ENCODE measurements around the gene SSBP3. TPM values are rescaled to one million over a fixed set of nuclear protein-coding genes. Genes with fewer than 3 reads are reported as not detected.

SSBP3 gene
- total RNA-seq, 4 donors from 2014 or later: 17.1 to 25.4 (median 21.5) TPM

DNA sequence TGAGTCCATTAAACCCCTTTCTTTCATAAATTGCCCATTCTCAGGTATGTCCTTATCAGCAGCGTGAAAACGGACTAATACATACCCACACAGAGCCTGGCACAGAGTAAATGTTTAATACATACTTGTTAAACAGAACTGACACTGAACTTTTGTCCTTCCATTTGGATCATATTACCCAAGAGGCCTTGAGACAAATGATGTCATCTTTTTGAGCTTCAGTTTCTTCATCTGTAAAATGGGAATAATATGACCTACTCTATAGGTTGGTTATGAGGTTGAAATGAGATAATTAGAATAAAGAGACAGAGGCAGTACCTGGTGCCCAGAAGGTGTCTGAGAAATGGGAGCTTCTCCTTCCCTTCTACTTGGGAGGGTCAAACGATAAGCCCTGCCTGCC, 220.1 kb downstream of the SSBP3 start:
- TF ChIP-seq, protein P1, sequence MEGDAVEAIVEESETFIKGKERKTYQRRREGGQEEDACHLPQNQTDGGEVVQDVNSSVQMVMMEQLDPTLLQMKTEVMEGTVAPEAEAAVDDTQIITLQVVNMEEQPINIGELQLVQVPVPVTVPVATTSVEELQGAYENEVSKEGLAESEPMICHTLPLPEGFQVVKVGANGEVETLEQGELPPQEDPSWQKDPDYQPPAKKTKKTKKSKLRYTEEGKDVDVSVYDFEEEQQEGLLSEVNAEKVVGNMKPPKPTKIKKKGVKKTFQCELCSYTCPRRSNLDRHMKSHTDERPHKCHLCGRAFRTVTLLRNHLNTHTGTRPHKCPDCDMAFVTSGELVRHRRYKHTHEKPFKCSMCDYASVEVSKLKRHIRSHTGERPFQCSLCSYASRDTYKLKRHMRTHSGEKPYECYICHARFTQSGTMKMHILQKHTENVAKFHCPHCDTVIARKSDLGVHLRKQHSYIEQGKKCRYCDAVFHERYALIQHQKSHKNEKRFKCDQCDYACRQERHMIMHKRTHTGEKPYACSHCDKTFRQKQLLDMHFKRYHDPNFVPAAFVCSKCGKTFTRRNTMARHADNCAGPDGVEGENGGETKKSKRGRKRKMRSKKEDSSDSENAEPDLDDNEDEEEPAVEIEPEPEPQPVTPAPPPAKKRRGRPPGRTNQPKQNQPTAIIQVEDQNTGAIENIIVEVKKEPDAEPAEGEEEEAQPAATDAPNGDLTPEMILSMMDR (IDR thresholded peaks at IDR 0.05): no peak
- no peak for TF ChIP-seq POLR2A (IDR thresholded peaks at IDR 0.05)
- Histone ChIP-seq H3K9me3 (no peaks in the 10 kb centered on the region), H3K27me3 (no peaks in the 10 kb centered on the region), H3K4me3 (no peak overlapping the region), H3K27ac (no peak overlapping the region), H3K4me1 (no peaks in the 10 kb centered on the region), H3K36me3 (peaks cover 0 to 56% (median 8%) of the 10 kb centered on the region in 3 donors)
- no peak for DNase-seq
- intact Hi-C loops (cut with DNase I): loop anchor here (10.0 kb wide), 1 partner anchor 299 kb away; no protein-coding TSS in a partner anchor
- WGBS, 2 donors: 93 to 100% methylated on average over 3 of the region's 3 CpGs

DNA sequence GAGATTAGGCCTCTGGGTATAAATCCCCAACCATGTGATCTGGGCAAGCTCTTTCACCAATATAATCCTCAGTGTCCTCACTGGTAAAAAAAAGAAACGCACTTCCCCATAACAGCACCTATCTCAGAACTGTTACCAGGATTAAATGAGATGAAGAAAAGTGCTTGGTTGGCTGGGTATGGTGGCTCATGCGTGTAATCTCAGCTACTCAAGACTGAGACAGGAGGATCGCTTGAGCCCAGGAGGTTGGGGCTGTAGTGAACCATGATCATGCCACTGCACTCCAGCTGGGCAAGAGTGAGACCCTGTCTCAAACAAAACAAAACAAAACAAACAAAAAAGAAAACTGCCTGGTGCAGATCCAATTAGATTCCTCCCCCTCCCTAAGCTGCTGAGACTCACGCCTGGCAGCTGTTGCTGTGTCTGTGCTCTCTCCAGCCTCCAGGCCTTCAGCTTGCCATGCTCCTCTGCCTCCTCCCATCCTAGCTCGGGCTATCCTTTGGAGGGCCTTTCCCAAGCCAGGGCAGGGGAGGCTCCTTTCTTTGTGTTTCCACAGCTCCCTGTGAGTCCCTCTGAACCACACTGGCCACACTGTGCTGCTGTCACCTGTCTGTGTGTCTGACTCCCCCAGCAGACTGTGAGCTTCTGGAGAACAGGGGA, 225.4 kb downstream of the SSBP3 start:
- Histone ChIP-seq H3K27ac (no peak overlapping the region), H3K4me1 (no peaks in the 10 kb centered on the region), H3K4me3 (no peak overlapping the region), H3K27me3 (no peaks in the 10 kb centered on the region), H3K36me3 (peaks cover 0 to 35% (median 0%) of the 10 kb centered on the region in 3 donors), H3K9me3 (no peaks in the 10 kb centered on the region)
- intact Hi-C loops (cut with DNase I): loop anchor here (10.0 kb wide), 1 partner anchor 304 kb away; no protein-coding TSS in a partner anchor
- 86 to 93% methylated on average over 5 of the region's 5 CpGs for WGBS, 2 donors
- TF ChIP-seq, protein P1 (IDR thresholded peaks at IDR 0.05): no peak
- no peak for TF ChIP-seq POLR2A (IDR thresholded peaks at IDR 0.05)
- DNase-seq: no peak

DNA sequence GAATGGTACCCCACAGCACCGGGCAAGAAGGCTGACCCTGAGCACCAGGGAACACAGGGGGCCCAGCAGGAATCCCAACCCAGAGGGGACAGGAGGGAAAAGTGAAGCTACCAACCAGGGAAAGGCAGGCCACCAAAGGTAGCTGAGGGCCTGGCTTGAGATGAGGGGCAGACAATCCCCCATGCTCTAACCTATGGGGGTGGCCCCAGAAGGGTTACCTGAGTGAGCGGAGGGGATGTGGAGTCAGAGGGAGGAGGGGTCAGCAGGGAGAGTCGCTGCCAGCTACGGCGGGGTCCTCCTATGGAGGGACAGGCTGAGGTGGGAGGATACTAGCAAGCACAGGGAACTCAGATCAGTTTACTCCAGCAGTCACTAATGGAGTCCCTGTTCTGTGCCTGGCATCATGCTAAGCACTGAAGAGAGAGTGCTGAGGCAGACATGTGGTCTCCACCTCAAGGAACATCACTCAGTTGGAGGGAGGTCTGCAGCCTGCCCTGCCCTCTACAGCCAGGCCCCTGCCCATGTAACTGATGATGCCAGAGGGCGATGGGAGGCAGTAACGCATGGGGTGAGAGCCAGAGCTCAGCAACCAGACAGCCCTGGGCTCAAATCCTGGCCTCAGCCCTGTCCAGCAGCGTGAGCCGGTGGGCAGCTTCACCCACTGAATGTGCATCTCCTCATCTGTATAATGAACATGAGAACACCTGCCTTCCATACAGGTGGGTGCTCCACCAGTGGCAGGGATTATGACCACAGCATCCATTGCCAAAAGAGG, 227.7 kb downstream of the SSBP3 start:
- H3K4me1 ChIP-seq: no peaks in the 10 kb centered on the region
- no peak for DNase-seq
- H3K9me3 ChIP-seq: no peaks in the 10 kb centered on the region
- H3K27me3 ChIP-seq: no peaks in the 10 kb centered on the region
- TF ChIP-seq, protein P1 (IDR thresholded peaks at IDR 0.05): no peak
- TF ChIP-seq POLR2A (IDR thresholded peaks at IDR 0.05): no peak
- WGBS, 2 donors: 64 to 83% methylated on average over 5 to 8 of the region's 9 CpGs
- no peak overlapping the region for H3K27ac ChIP-seq
- H3K36me3 ChIP-seq: peaks cover 0 to 39% (median 0%) of the 10 kb centered on the region in 3 donors
- H3K4me3 ChIP-seq: no peak overlapping the region
- intact Hi-C loops (cut with DNase I): no loop called here

DNA sequence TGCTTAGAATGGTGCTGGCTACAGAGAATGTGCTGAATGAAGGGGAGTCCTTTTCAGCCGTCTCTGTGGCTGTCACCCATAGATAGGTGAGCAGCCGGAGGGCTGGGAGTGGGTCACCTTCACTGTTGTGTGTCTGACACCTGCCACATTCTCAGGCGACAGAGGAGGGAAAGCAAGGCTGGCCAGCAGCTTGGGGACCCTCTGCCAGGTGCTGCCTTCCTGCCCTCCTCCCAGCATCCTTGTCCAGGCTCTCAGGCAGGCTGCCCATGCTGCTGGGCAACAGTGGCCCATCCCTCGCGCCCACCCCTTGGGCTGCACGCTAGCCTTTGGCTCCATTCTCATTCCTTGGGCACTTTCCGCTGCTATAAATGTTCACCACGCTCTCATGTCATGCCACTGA, 228.5 kb downstream of the SSBP3 start:
- TF ChIP-seq, protein P1 (IDR thresholded peaks at IDR 0.05): no peak
- TF ChIP-seq POLR2A (IDR thresholded peaks at IDR 0.05): no peak
- WGBS, 2 donors: 77 to 95% methylated on average over 6 to 7 of the region's 8 CpGs
- no peaks in the 10 kb centered on the region for H3K27me3 ChIP-seq
- no peak for DNase-seq
- H3K36me3 ChIP-seq: peaks cover 0 to 39% (median 0%) of the 10 kb centered on the region in 3 donors
- no peak overlapping the region for H3K27ac ChIP-seq
- no peaks in the 10 kb centered on the region for H3K4me1 ChIP-seq
- no peak overlapping the region for H3K4me3 ChIP-seq
- no peaks in the 10 kb centered on the region for H3K9me3 ChIP-seq
- intact Hi-C loops (cut with DNase I): no loop called here
